SK-N-MC (cell line): ENCODE data around the gene ZNF446.

ENCODE experiments used
- EZH2 ChIP-seq: fragments of 200-600 bp; sonication (generic); IDR thresholded peaks from one replicate; pipeline ENCODE4 v1.6.1; 2017; ENCODE audit warnings: antibody characterized with exemption
- POLR2AphosphoS5 ChIP-seq: IDR thresholded peaks from 2 replicates; pipeline ENCODE4 v1.6.1; 2012; ENCODE audit warnings: mild to moderate bottlenecking, low read depth, low read length, borderline replicate concordance

GRCh38 chr19:58511353-58512208 lies 35.4 kb downstream of the ZNF446 start, which contains the start of gene SLC27A5:
- TF ChIP-seq EZH2 = no peak
- no peak for TF ChIP-seq POLR2AphosphoS5
